ENCODE results near the gene ADK. TPM values are rescaled to one million over a fixed set of nuclear protein-coding genes. Genes with fewer than 3 reads are reported as not detected.
"Not testable (repeated sequence)": the region's sequence is repeated elsewhere in the genome, so short reads cannot be mapped to it uniquely, and the experiment has no call there.

Gene ADK
- total RNA-seq, 3 donors from 2014 or later: 27.2 to 50.8 (median 40.0) TPM

- Histone ChIP-seq H3K27ac (no peak overlapping the region), H3K27me3 (no peaks in the 10 kb centered on the region), H3K36me3 (no peaks in the 10 kb centered on the region), H3K9me3 (no peaks in the 10 kb centered on the region), H3K4me1 (no peaks in the 10 kb centered on the region), H3K4me3 (no peak overlapping the region)
- DNase-seq (ENCODE audit: low spot score in 2 of 2): no peak
- no peak for TF ChIP-seq POLR2A (IDR thresholded peaks at IDR 0.05)
- TF ChIP-seq POLR2AphosphoS5 (IDR thresholded peaks at IDR 0.05): no peak
- TF ChIP-seq CTCF (IDR thresholded peaks at IDR 0.05): no peak
- intact Hi-C loops (cut with DNase I; ENCODE audit: low total_unique reads): no loop called here
Observed at GRCh38 chr10:74523199-74523598, 372.2 kb downstream of the ADK start.

- TF ChIP-seq POLR2AphosphoS5 (IDR thresholded peaks at IDR 0.05): no peak
- TF ChIP-seq POLR2A (IDR thresholded peaks at IDR 0.05): no peak
- no peak for TF ChIP-seq CTCF (IDR thresholded peaks at IDR 0.05)
- no peak for DNase-seq (ENCODE audit: low spot score in 2 of 2)
- no peak overlapping the region for H3K27ac ChIP-seq
- H3K27me3 ChIP-seq: no peaks in the 10 kb centered on the region
- no peaks in the 10 kb centered on the region for H3K9me3 ChIP-seq
- H3K4me1 ChIP-seq: no peaks in the 10 kb centered on the region
- intact Hi-C loops (cut with DNase I; ENCODE audit: low total_unique reads): no loop called here
- H3K4me3 ChIP-seq: no peak overlapping the region
- H3K36me3 ChIP-seq: no peaks in the 10 kb centered on the region
Observed at GRCh38 chr10:74525885-74526284, 374.9 kb downstream of the ADK start.

- DNase-seq (ENCODE audit: low spot score in 2 of 2); H3K27ac ChIP-seq; intact Hi-C loops (cut with DNase I; ENCODE audit: low total_unique reads); H3K27me3 ChIP-seq; H3K36me3 ChIP-seq; H3K4me1 ChIP-seq; H3K4me3 ChIP-seq; H3K9me3 ChIP-seq: not testable (repeated sequence)
Observed at GRCh38 chr10:74527611-74528010, 376.6 kb downstream of the ADK start.

GRCh38 chr10:74529205-74529604, 378.2 kb downstream of the ADK start:
- Histone ChIP-seq H3K27ac (no peak overlapping the region), H3K36me3 (no peaks in the 10 kb centered on the region), H3K9me3 (no peaks in the 10 kb centered on the region), H3K4me3 (no peak overlapping the region), H3K4me1 (no peaks in the 10 kb centered on the region), H3K27me3 (no peaks in the 10 kb centered on the region)
- intact Hi-C loops (cut with DNase I; ENCODE audit: low total_unique reads): no loop called here
- no peak for DNase-seq (ENCODE audit: low spot score in 2 of 2)
- TF ChIP-seq POLR2AphosphoS5 (IDR thresholded peaks at IDR 0.05): no peak
- TF ChIP-seq CTCF (IDR thresholded peaks at IDR 0.05): no peak
- TF ChIP-seq POLR2A (IDR thresholded peaks at IDR 0.05): no peak

GRCh38 chr10:74530981-74531380, 380.0 kb downstream of the ADK start:
- H3K36me3 ChIP-seq: no peaks in the 10 kb centered on the region
- H3K9me3 ChIP-seq: no peaks in the 10 kb centered on the region
- no peak overlapping the region for H3K4me3 ChIP-seq
- H3K27ac ChIP-seq: no peak overlapping the region
- TF ChIP-seq CTCF (IDR thresholded peaks at IDR 0.05) (no peak), POLR2A (IDR thresholded peaks at IDR 0.05) (no peak), POLR2AphosphoS5 (IDR thresholded peaks at IDR 0.05) (no peak)
- H3K27me3 ChIP-seq: no peaks in the 10 kb centered on the region
- no peak for DNase-seq (ENCODE audit: low spot score in 2 of 2)
- intact Hi-C loops (cut with DNase I; ENCODE audit: low total_unique reads): no loop called here
- H3K4me1 ChIP-seq: no peaks in the 10 kb centered on the region

GRCh38 chr10:74539317-74539716, 388.3 kb downstream of the ADK start:
- intact Hi-C loops (cut with DNase I; ENCODE audit: low total_unique reads): no loop called here
- no peaks in the 10 kb centered on the region for H3K4me1 ChIP-seq
- no peaks in the 10 kb centered on the region for H3K9me3 ChIP-seq
- no peaks in the 10 kb centered on the region for H3K27me3 ChIP-seq
- TF ChIP-seq CTCF (IDR thresholded peaks at IDR 0.05) (no peak), POLR2AphosphoS5 (IDR thresholded peaks at IDR 0.05) (no peak), POLR2A (IDR thresholded peaks at IDR 0.05) (no peak)
- no peak overlapping the region for H3K27ac ChIP-seq
- H3K4me3 ChIP-seq: no peak overlapping the region
- no peaks in the 10 kb centered on the region for H3K36me3 ChIP-seq
- DNase-seq (ENCODE audit: low spot score in 2 of 2): no peak

Data from breast epithelium (tissue), 4 donors.